ENCODE results near the gene MTMR11. TPM values are rescaled to one million over a fixed set of nuclear protein-coding genes. Genes with fewer than 3 reads are reported as not detected.

Gene MTMR11
- total RNA-seq, 1 experiment from 2014 or later, result 10.5 TPM

GRCh38 chr1:149965440-149965839, 28.8 kb upstream of the MTMR11 start:
- intact Hi-C loops (cut with micrococcal nuclease), result no loop called here
- ChIA-PET CTCF (interaction anchor here (0.8 to 1.9 kb wide), 2 partner anchors 200 to 222 kb away, joined by 3 to 4 read pairs; no protein-coding TSS in a partner anchor), POLR2A (no interaction called here), RAD21 (ENCODE audit: low non-redundant PET in 1 of 2, low total read pairs in 2 of 2, uncharacterized antibody in 2 of 2, unreplicated experiment in 2 of 2) (no interaction called here)
- H2AFZ ChIP-seq (ENCODE audit: low read depth, low read length, poor library complexity, severe bottlenecking), result no peak overlapping the region
- H3K27ac ChIP-seq (ENCODE audit: low read depth, low read length), result no peak overlapping the region
- H3K9me3 ChIP-seq (ENCODE audit: control insufficient read depth in 1 of 2, insufficient read depth in 1 of 2, low read depth in 1 of 2, low read length in 2 of 2), result no peaks in the 10 kb centered on the region
- no peaks in the 10 kb centered on the region for H3K27me3 ChIP-seq (ENCODE audit: insufficient read depth, low read length)
- no peak overlapping the region for H3K9ac ChIP-seq (ENCODE audit: low read length)
- no peaks in the 10 kb centered on the region for H3K79me2 ChIP-seq (ENCODE audit: insufficient read depth, low read length)
- no peaks in the 10 kb centered on the region for H4K20me1 ChIP-seq (ENCODE audit: insufficient read depth)
- BruUV-seq (replicated peaks), result no TSS peak
- H3K4me3 ChIP-seq (replicated peaks in 1 of 2; ENCODE audit: low read depth in 1 of 2, low read length in 2 of 2), result no peak overlapping the region
- no peaks in the 10 kb centered on the region for H3K4me1 ChIP-seq (ENCODE audit: control insufficient read depth in 1 of 2, insufficient read depth in 2 of 2, low read length in 2 of 2)
- no peak for TF ChIP-seq ZNF274 (IDR thresholded peaks at IDR 0.05; ENCODE audit: low read depth, low read length)
- no peak for TF ChIP-seq EGR1 (IDR thresholded peaks at IDR 0.05; ENCODE audit: low read depth)
- no peak for TF ChIP-seq ATF3 (IDR thresholded peaks at IDR 0.05)
- DNase-seq (ENCODE audit: low read depth, low spot score) (no peak), ATAC-seq (no peak)
- peaks cover 22 to 23% of the 10 kb centered on the region in 2 experiments; a peak in 3 of 4 replicates for H3K36me3 ChIP-seq (ENCODE audit: control insufficient read depth in 1 of 2, insufficient read depth in 2 of 2, low read length in 2 of 2)
- no peak overlapping the region for H3K4me2 ChIP-seq (ENCODE audit: low read length)
- no peaks in the 10 kb centered on the region for H3K9me2 ChIP-seq (ENCODE audit: insufficient read depth)

GRCh38 chr1:149963358-149963757, 26.7 kb upstream of the MTMR11 start:
- Histone ChIP-seq H3K4me1 (ENCODE audit: control insufficient read depth in 1 of 2, insufficient read depth in 2 of 2, low read length in 2 of 2) (no peaks in the 10 kb centered on the region), H3K79me2 (ENCODE audit: insufficient read depth, low read length) (no peaks in the 10 kb centered on the region), H3K9ac (ENCODE audit: low read length) (no peak overlapping the region), H3K27ac (ENCODE audit: low read depth, low read length) (no peak overlapping the region), H3K4me2 (ENCODE audit: low read length) (no peak overlapping the region), H3K9me3 (ENCODE audit: control insufficient read depth in 1 of 2, insufficient read depth in 1 of 2, low read depth in 1 of 2, low read length in 2 of 2) (no peaks in the 10 kb centered on the region), H3K36me3 (ENCODE audit: control insufficient read depth in 1 of 2, insufficient read depth in 2 of 2, low read length in 2 of 2) (peaks cover 18 to 30% of the 10 kb centered on the region in 2 experiments; a peak in 3 of 4 replicates), H3K4me3 (replicated peaks in 1 of 2; ENCODE audit: low read depth in 1 of 2, low read length in 2 of 2) (no peak overlapping the region), H4K20me1 (ENCODE audit: insufficient read depth) (no peaks in the 10 kb centered on the region), H3K27me3 (ENCODE audit: insufficient read depth, low read length) (no peaks in the 10 kb centered on the region), H2AFZ (ENCODE audit: low read depth, low read length, poor library complexity, severe bottlenecking) (no peak overlapping the region), H3K9me2 (ENCODE audit: insufficient read depth) (no peaks in the 10 kb centered on the region)
- POLR2A ChIA-PET, result no interaction called here
- intact Hi-C loops (cut with micrococcal nuclease), result no loop called here
- DNase-seq (ENCODE audit: low read depth, low spot score), result no peak
- CTCF ChIA-PET, result interaction anchor here (1.8 to 2.4 kb wide), 4 partner anchors 87 to 224 kb away, joined by 6 to 14 read pairs (median 8); no protein-coding TSS in a partner anchor
- no TSS peak for BruUV-seq (replicated peaks)
- RAD21 ChIA-PET (ENCODE audit: low non-redundant PET in 1 of 2, low total read pairs in 2 of 2, uncharacterized antibody in 2 of 2, unreplicated experiment in 2 of 2), result no interaction called here
- no peak for ATAC-seq
- TF ChIP-seq EZH2 (IDR thresholded peaks at IDR 0.05), result no peak

Measured in HCT116 (cell line).